Mesothelial cell of epicardium (in vitro differentiated cells): ENCODE results near the gene PANK2. TPM values are rescaled to one million over a fixed set of nuclear protein-coding genes. Genes with fewer than 3 reads are reported as not detected.

Source experiments
- DNase-seq, 2 experiments: peaks; one replicate each; pipeline ENCODE4 v3.0.0; 2021; ENCODE audit warnings: low spot score in 2 of 2; ENCODE audit not compliant: unreplicated experiment in 2 of 2
- H3K27ac Mint-ChIP-seq: 2 replicates; pipeline ENCODE4 v1.8.0; 2021; ENCODE audit warnings: mixed read lengths
- H3K27me3 Mint-ChIP-seq: 2 replicates; pipeline ENCODE4 v1.8.0; 2021; ENCODE audit warnings: low read depth, mixed read lengths
- H3K36me3 Mint-ChIP-seq: 2 replicates; pipeline ENCODE4 v1.8.0; 2021; ENCODE audit warnings: mixed read lengths
- H3K4me1 Mint-ChIP-seq: 2 replicates; pipeline ENCODE4 v1.8.0; 2021; ENCODE audit warnings: mixed read lengths
- H3K4me3 Mint-ChIP-seq: 2 replicates; pipeline ENCODE4 v1.8.0; 2021; ENCODE audit warnings: mild to moderate bottlenecking, moderate library complexity, mixed read lengths
- H3K9me3 Mint-ChIP-seq: 2 replicates; pipeline ENCODE4 v1.8.0; 2021; ENCODE audit warnings: mixed read lengths
- total RNA-seq: library from RNA; stranded (reverse); gene quantifications from 3 replicates; pipeline ENCODE4 v1.2.1, GENCODE V29; 2021
- TF ChIP-seq, protein P1 (sequence below): fragments of 200-600 bp; sonication (generic); IDR thresholded peaks from one replicate; pipeline ENCODE4 v1.5.0; 2021; ENCODE audit warnings: antibody characterized with exemption; ENCODE audit not compliant: unreplicated experiment

The PANK2 gene
- total RNA-seq, 1 donor from 2014 or later, result 52.5 TPM

DNA sequence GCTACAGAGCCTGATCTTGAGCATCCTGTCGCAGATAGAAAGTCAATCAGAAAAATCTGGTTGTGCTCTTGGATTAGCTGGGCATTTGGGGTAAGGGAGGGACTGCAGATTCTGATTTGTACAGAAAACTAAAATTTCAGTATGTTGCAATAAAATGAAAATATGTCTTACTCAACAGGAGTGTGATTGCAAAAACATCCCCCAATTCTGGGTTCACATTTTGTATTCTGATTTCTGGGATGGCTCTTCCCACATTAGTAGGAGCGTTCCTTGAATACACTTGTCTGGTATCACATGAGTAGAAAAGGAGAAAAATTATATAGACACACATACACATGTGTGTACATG is 40.5 kb downstream of the PANK2 start:
- TF ChIP-seq, protein P1, sequence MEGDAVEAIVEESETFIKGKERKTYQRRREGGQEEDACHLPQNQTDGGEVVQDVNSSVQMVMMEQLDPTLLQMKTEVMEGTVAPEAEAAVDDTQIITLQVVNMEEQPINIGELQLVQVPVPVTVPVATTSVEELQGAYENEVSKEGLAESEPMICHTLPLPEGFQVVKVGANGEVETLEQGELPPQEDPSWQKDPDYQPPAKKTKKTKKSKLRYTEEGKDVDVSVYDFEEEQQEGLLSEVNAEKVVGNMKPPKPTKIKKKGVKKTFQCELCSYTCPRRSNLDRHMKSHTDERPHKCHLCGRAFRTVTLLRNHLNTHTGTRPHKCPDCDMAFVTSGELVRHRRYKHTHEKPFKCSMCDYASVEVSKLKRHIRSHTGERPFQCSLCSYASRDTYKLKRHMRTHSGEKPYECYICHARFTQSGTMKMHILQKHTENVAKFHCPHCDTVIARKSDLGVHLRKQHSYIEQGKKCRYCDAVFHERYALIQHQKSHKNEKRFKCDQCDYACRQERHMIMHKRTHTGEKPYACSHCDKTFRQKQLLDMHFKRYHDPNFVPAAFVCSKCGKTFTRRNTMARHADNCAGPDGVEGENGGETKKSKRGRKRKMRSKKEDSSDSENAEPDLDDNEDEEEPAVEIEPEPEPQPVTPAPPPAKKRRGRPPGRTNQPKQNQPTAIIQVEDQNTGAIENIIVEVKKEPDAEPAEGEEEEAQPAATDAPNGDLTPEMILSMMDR, result no peak
- no peak overlapping the region for H3K4me3 Mint-ChIP-seq
- peaks cover 18% of the 10 kb centered on the region for H3K36me3 Mint-ChIP-seq
- DNase-seq, result no peak
- H3K27me3 Mint-ChIP-seq, result no peaks in the 10 kb centered on the region
- peaks cover 20% of the 10 kb centered on the region for H3K4me1 Mint-ChIP-seq
- H3K27ac Mint-ChIP-seq, result no peak overlapping the region
- no peaks in the 10 kb centered on the region for H3K9me3 Mint-ChIP-seq

DNA sequence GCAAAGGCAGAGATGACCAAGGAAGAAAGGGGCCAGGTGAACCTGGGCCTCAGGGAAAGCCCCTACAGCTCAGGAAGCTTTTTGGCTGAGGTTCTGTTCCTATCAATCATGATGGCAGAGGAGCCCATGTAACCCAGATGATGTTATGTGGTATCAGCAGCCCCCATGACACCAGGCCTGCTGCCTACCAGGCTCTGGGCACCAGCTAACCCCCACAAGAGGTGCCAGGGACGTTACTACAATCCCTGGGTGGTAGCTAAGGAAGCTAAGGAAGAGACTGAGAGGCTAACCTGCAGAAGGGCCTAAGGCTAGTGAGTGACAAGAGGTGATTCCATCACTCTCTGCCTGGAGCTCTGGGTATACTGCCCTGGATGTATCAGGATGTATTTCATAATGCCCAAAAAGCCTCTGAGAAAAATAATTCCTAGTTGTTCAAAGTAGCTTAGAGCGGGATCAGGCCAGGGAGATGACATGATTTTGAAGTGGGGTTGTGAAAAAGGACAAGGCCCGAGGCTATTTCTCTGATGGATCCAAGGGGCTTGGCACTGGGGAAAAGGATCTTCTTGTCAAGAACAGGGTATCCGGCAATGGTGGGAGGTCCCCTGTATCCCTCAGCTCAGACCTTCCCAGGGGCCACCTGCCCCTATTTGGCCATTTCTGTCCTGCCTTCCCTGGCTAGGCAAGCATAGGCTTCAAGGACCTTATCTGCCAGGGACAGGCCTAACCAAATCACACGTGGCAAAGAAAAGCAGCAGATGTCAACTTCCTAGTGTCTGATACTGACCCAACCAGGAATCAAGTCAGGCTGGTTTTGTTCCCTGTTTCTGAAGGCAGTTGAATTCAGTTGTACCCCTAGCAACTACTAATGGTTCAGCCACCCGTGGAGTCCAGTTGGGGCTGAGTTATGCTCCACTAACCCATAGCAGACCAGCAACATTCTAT is 41.3 kb downstream of the PANK2 start:
- peaks cover 20% of the 10 kb centered on the region for H3K4me1 Mint-ChIP-seq
- TF ChIP-seq, protein P1, result no peak
- no peaks in the 10 kb centered on the region for H3K27me3 Mint-ChIP-seq
- no peaks in the 10 kb centered on the region for H3K9me3 Mint-ChIP-seq
- H3K4me3 Mint-ChIP-seq, result no peak overlapping the region
- no peak for DNase-seq
- H3K27ac Mint-ChIP-seq, result peak overlapping the region; percentile 25
- H3K36me3 Mint-ChIP-seq, result peaks cover 21% of the 10 kb centered on the region

DNA sequence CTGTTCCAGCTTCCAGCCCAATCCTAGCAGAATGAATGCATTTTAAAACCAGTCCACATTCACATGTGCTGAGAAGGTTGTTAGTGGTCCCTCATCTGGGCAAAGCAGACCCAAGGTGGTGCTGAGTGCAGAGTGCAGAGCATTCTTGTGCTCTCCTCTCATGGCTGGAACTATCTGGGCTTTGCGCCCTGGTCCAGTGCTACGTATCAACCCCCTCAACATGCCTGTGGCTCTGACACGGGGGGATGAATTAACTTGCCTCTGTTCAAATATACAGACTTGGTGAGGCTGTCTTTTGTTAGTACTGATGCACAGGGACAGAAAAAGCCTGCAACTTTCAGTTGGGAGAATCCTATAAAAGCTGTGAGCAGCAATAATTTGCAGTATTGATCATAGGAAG is 42.5 kb downstream of the PANK2 start:
- no peak for DNase-seq
- Mint-ChIP-seq H3K27me3 (no peaks in the 10 kb centered on the region), H3K36me3 (peaks cover 21% of the 10 kb centered on the region), H3K27ac (no peak overlapping the region), H3K9me3 (no peaks in the 10 kb centered on the region), H3K4me3 (no peak overlapping the region), H3K4me1 (peaks cover 14% of the 10 kb centered on the region)
- TF ChIP-seq, protein P1, result no peak

DNA sequence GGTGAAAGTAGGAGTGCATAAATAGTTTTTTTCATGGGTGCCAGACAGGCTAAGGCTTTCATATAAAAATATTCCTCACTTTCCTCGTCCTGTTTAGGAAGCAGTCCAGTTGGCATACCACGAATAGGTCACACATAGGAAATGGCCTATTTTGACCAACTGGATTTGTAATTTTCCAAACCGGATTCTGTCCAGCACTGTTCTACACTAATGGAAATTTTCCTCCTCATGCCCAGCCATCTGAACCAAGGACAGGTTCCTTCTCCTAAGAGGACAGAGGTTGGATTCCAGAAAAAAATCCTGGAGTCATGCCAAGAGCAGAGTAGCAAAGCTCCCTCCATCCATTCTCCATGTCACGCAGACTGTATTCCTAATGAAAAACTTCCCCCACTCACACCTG is 43.1 kb downstream of the PANK2 start:
- H3K4me3 Mint-ChIP-seq, result no peak overlapping the region
- H3K27me3 Mint-ChIP-seq, result no peaks in the 10 kb centered on the region
- H3K9me3 Mint-ChIP-seq, result no peaks in the 10 kb centered on the region
- no peak for DNase-seq
- H3K4me1 Mint-ChIP-seq, result peaks cover 10% of the 10 kb centered on the region
- H3K36me3 Mint-ChIP-seq, result peaks cover 21% of the 10 kb centered on the region
- H3K27ac Mint-ChIP-seq, result no peak overlapping the region
- TF ChIP-seq, protein P1, result no peak

DNA sequence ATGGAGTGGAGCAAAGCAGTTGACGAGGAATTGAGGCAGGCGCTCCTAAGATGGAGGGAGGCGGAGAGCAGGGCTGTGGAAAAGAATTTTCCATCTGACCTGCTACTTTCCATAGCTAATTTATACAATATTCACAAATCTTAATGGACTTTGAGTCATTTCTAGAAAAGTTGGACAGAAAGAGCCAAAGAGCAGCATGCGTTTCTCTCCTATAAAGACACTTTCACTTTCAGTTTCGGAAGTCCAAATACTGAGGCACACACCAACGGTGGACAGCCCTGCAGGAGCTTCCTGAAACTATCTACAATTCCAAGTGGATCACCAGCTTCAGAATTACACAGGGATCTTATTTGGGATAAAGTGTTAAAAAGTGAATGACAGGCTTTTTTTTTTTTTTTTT is 43.5 kb downstream of the PANK2 start:
- H3K4me1 Mint-ChIP-seq, result peaks cover 7% of the 10 kb centered on the region
- DNase-seq, result no peak
- H3K9me3 Mint-ChIP-seq, result no peaks in the 10 kb centered on the region
- H3K4me3 Mint-ChIP-seq, result no peak overlapping the region
- no peak overlapping the region for H3K27ac Mint-ChIP-seq
- H3K27me3 Mint-ChIP-seq, result no peaks in the 10 kb centered on the region
- peaks cover 25% of the 10 kb centered on the region for H3K36me3 Mint-ChIP-seq
- TF ChIP-seq, protein P1, result no peak
